C4-2B (cell line): ENCODE data around the gene NUP93.

ENCODE experiments used
- ZFX ChIP-seq: fragments of 450-650 bp; IDR thresholded peaks from 2 replicates; pipeline ENCODE4 v1.6.1; 2017
- TF ChIP-seq, protein P1 (sequence below): fragments of 450-650 bp; conservative IDR thresholded peaks from 2 replicates; pipeline ENCODE4 v1.5.1; 2017; ENCODE audit warnings: mild to moderate bottlenecking

DNA sequence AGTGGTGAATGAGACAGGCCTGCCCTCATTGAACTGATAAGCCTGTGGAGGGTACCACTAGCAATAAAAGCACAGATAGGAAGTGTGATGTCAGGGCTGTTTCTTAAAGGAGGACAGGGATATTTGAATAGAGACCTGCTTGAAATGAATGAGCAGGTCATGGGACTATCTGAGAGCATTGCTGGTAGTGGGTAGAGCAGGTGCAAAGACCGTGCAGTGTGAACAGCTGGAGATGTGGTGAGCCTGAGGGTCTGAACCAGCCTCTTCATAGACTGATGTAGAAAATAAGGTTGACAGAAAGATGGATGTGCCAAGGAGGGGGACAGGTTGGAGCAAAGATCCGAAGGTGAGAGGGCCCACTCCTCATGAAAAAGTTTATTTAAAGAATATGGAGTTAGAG lies 2.4 kb downstream of the NUP93 start:
- TF ChIP-seq, protein P1, sequence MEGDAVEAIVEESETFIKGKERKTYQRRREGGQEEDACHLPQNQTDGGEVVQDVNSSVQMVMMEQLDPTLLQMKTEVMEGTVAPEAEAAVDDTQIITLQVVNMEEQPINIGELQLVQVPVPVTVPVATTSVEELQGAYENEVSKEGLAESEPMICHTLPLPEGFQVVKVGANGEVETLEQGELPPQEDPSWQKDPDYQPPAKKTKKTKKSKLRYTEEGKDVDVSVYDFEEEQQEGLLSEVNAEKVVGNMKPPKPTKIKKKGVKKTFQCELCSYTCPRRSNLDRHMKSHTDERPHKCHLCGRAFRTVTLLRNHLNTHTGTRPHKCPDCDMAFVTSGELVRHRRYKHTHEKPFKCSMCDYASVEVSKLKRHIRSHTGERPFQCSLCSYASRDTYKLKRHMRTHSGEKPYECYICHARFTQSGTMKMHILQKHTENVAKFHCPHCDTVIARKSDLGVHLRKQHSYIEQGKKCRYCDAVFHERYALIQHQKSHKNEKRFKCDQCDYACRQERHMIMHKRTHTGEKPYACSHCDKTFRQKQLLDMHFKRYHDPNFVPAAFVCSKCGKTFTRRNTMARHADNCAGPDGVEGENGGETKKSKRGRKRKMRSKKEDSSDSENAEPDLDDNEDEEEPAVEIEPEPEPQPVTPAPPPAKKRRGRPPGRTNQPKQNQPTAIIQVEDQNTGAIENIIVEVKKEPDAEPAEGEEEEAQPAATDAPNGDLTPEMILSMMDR, result no peak
- TF ChIP-seq ZFX, result no peak
